ENCODE results near the gene ATP1A2. TPM values are rescaled to one million over a fixed set of nuclear protein-coding genes. Genes with fewer than 3 reads are reported as not detected.

The ATP1A2 gene
- total RNA-seq, 1 donor from 2014 or later: 401 TPM

DNA sequence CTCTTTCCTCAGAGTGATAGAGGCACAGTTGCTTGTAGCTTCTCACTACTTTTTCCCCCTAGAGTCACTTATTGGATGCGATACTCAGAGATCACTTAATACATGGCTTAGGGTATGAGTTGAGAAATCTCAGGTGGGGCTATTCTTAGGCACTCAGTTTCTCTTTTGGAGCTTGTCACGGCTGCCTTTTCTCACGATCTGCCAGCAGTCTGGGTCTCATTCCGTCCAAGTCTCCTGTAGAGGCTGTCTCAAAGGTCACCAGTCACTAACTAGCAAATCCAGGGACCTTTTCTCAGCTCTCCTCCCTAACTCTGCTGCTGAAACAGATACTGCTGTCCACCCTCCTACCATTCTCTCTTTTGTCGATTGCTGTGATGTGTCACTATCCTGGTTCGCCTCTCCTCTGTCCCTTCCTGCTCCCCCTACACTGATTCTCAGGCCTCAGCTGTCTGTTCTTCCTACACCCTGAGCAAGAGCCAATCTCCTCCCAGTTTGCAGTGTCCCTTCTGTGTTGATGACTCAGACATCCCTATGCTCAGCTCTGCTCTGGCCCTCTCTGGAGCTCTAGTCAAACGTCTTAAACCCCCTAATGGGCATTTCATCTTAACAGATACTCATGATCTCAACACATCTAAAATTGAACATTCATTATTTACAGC lies 12.4 kb downstream of the ATP1A2 start:
- Histone ChIP-seq H3K9me3 (replicated peaks) (no peaks in the 10 kb centered on the region), H3K4me1 (peaks cover 96% of the 10 kb centered on the region), H3K27ac (replicated peaks) (peak overlapping the region; percentile 91), H3K36me3 (peaks cover 78% of the 10 kb centered on the region), H3K4me3 (peak overlapping the region; percentile 14), H3K27me3 (ENCODE audit: low read depth) (no peaks in the 10 kb centered on the region)
- TF ChIP-seq, protein P1, sequence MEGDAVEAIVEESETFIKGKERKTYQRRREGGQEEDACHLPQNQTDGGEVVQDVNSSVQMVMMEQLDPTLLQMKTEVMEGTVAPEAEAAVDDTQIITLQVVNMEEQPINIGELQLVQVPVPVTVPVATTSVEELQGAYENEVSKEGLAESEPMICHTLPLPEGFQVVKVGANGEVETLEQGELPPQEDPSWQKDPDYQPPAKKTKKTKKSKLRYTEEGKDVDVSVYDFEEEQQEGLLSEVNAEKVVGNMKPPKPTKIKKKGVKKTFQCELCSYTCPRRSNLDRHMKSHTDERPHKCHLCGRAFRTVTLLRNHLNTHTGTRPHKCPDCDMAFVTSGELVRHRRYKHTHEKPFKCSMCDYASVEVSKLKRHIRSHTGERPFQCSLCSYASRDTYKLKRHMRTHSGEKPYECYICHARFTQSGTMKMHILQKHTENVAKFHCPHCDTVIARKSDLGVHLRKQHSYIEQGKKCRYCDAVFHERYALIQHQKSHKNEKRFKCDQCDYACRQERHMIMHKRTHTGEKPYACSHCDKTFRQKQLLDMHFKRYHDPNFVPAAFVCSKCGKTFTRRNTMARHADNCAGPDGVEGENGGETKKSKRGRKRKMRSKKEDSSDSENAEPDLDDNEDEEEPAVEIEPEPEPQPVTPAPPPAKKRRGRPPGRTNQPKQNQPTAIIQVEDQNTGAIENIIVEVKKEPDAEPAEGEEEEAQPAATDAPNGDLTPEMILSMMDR (IDR thresholded peaks at IDR 0.05; ENCODE audit: borderline replicate concordance): no peak
- intact Hi-C loops (cut with micrococcal nuclease): no loop called here
- DNase-seq: no peak

DNA sequence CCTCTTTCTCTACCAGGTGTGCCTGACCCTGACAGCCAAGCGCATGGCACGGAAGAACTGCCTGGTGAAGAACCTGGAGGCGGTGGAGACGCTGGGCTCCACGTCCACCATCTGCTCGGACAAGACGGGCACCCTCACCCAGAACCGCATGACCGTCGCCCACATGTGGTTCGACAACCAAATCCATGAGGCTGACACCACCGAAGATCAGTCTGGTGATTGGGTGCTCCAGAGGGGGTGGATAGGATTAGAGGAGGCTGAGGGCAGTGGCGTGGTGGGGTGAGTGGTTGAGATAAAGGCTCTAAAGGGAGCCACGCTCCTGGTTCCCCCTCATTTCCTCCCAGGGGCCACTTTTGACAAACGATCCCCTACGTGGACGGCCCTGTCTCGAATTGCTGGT lies 13.1 kb downstream of the ATP1A2 start:
- Histone ChIP-seq H3K4me1 (peaks cover 96% of the 10 kb centered on the region), H3K27me3 (ENCODE audit: low read depth) (no peaks in the 10 kb centered on the region), H3K9me3 (replicated peaks) (no peaks in the 10 kb centered on the region), H3K36me3 (peaks cover 78% of the 10 kb centered on the region), H3K4me3 (no peak overlapping the region), H3K27ac (replicated peaks) (peak overlapping the region; percentile 91)
- TF ChIP-seq, protein P1 (IDR thresholded peaks at IDR 0.05; ENCODE audit: borderline replicate concordance): no peak
- intact Hi-C loops (cut with micrococcal nuclease): no loop called here
- DNase-seq: no peak

DNA sequence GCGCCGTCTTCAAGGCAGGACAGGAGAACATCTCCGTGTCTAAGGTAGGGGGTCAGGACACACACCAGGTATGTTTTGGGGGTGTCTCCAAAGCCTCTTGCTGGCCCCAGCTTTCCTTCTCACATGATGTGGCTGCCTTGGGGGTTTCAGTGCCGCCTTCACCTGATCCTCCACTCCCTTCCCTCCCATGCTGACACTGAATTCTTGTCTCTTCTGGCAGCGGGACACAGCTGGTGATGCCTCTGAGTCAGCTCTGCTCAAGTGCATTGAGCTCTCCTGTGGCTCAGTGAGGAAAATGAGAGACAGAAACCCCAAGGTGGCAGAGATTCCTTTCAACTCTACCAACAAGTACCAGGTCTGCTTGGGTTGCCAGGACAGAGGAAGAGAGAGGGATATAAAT lies 13.5 kb downstream of the ATP1A2 start:
- Histone ChIP-seq H3K9me3 (replicated peaks) (no peaks in the 10 kb centered on the region), H3K4me1 (peaks cover 92% of the 10 kb centered on the region), H3K36me3 (peaks cover 77% of the 10 kb centered on the region), H3K27me3 (ENCODE audit: low read depth) (no peaks in the 10 kb centered on the region), H3K4me3 (no peak overlapping the region), H3K27ac (replicated peaks) (peak overlapping the region; percentile 91)
- TF ChIP-seq, protein P1 (IDR thresholded peaks at IDR 0.05; ENCODE audit: borderline replicate concordance): no peak
- DNase-seq: no peak
- intact Hi-C loops (cut with micrococcal nuclease): no loop called here

DNA sequence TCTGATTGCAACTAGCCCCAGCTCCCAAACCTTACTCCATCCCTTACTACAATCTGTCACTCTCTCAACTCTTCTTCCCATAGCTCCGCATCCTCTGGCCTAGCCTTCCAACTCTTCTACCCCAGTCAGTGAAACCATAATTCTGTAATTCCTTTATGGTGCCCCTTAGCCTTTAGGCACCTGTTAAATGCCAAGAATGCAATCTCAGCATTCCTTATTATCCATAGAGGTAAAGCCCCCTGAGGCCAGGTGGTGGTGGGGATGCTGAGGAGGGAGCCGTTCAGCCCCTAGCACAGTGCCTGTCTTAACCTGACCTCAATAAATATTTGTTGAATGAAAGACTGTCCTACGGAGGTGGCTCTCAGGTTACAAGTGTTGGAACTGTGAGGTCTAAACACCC lies 14.0 kb downstream of the ATP1A2 start:
- Histone ChIP-seq H3K27me3 (ENCODE audit: low read depth) (no peaks in the 10 kb centered on the region), H3K9me3 (replicated peaks) (no peaks in the 10 kb centered on the region), H3K27ac (replicated peaks) (peak overlapping the region; percentile 91), H3K4me1 (peaks cover 87% of the 10 kb centered on the region), H3K4me3 (no peak overlapping the region), H3K36me3 (peaks cover 81% of the 10 kb centered on the region)
- DNase-seq: no peak
- TF ChIP-seq, protein P1 (IDR thresholded peaks at IDR 0.05; ENCODE audit: borderline replicate concordance): no peak
- intact Hi-C loops (cut with micrococcal nuclease): no loop called here

DNA sequence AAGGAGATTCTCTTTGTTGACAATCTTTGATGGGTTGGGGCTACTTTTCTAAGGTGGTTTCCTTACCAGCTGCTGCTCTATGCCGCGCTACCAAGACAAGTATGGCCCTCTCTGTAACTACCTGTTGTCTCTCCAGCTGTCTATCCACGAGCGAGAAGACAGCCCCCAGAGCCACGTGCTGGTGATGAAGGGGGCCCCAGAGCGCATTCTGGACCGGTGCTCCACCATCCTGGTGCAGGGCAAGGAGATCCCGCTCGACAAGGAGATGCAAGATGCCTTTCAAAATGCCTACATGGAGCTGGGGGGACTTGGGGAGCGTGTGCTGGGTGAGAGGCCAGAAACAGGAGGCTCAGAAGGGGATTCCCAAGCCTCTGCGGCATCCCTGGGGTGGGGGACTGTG lies 14.4 kb downstream of the ATP1A2 start:
- Histone ChIP-seq H3K4me3 (no peak overlapping the region), H3K27me3 (ENCODE audit: low read depth) (no peaks in the 10 kb centered on the region), H3K36me3 (peaks cover 85% of the 10 kb centered on the region), H3K27ac (replicated peaks) (peak overlapping the region; percentile 91), H3K9me3 (replicated peaks) (no peaks in the 10 kb centered on the region), H3K4me1 (peaks cover 83% of the 10 kb centered on the region)
- intact Hi-C loops (cut with micrococcal nuclease): no loop called here
- TF ChIP-seq, protein P1 (IDR thresholded peaks at IDR 0.05; ENCODE audit: borderline replicate concordance): no peak
- DNase-seq: no peak

All from left ventricle myocardium inferior (tissue), 1 donor.